OCI-LY7 (cell line): ENCODE data around the gene SERHL2. TPM values are rescaled to one million over a fixed set of nuclear protein-coding genes. Genes with fewer than 3 reads are reported as not detected.
"Not testable (repeated sequence)": the region's sequence is repeated elsewhere in the genome, so short reads cannot be mapped to it uniquely, and the experiment has no call there.

Experiments
- BruUV-seq: library from RNA; stranded (reverse); fragments of 400-500 nt; replicated peaks from 2 replicates; lab custom pipeline; 2021; lab: Mats Ljungman, UMichigan
- CTCF ChIA-PET: fragments of 300-600 bp; sonication (Branson Sonifier 250); formaldehyde crosslinking; loops from one replicate; lab custom pipeline; 2022; ENCODE audit warnings: antibody characterized with exemption; ENCODE audit not compliant: unreplicated experiment; lab: Charles Lee
- POLR2A ChIA-PET: fragments of 300-600 bp; sonication (Branson Sonifier 250); formaldehyde crosslinking; loops from one replicate; lab custom pipeline; 2022; ENCODE audit warnings: antibody characterized with exemption; lab: Charles Lee
- DNase-seq: peaks from one replicate; pipeline ENCODE4 v3.0.0-alpha.2; 2015; ENCODE audit warnings: low spot score
- H2AFZ ChIP-seq: fragments of 200-600 bp; sonication (generic), shearing (Covaris generic); 2 replicates; pipeline ENCODE4 v1.6.1; 2014; ENCODE audit warnings: mild to moderate bottlenecking, antibody characterized with exemption, low read length, moderate library complexity
- H3K27ac ChIP-seq: fragments of 200-600 bp; sonication (generic); 2 replicates; pipeline ENCODE4 v1.5.1; 2014; ENCODE audit warnings: mixed run types, low read depth, mild to moderate bottlenecking, moderate library complexity, low read length, inconsistent platforms; ENCODE audit not compliant: poor library complexity, severe bottlenecking
- H3K36me3 ChIP-seq: fragments of 200-600 bp; sonication (generic); 2 replicates; pipeline ENCODE4 v1.6.1; 2014; ENCODE audit warnings: mild to moderate bottlenecking, antibody characterized with exemption, low read length, moderate library complexity, mixed read lengths; ENCODE audit not compliant: insufficient read depth
- H3K4me1 ChIP-seq: fragments of 200-600 bp; sonication (generic); 2 replicates; pipeline ENCODE4 v1.5.1; 2014; ENCODE audit warnings: mild to moderate bottlenecking, low read length; ENCODE audit not compliant: insufficient read depth, poor library complexity, severe bottlenecking
- H3K4me2 ChIP-seq: fragments of 200-600 bp; sonication (generic); 2 replicates; pipeline ENCODE4 v1.6.1; 2014; ENCODE audit warnings: mild to moderate bottlenecking, low read length
- H3K4me3 ChIP-seq: fragments of 200-600 bp; sonication (generic); 2 replicates; pipeline ENCODE4 v1.5.1; 2014; ENCODE audit warnings: mild to moderate bottlenecking, low read depth, low read length; ENCODE audit not compliant: poor library complexity, severe bottlenecking
- H3K79me2 ChIP-seq: fragments of 200-600 bp; sonication (generic); 2 replicates; pipeline ENCODE4 v1.6.1; 2016; ENCODE audit warnings: low read depth, mild to moderate bottlenecking, low read length, moderate library complexity, mixed read lengths; ENCODE audit not compliant: insufficient read depth
- H3K9me2 ChIP-seq: fragments of 200-600 bp; sonication (generic); 2 replicates; pipeline ENCODE4 v1.6.1; 2016; ENCODE audit warnings: mild to moderate bottlenecking, low read length, mixed read lengths; ENCODE audit not compliant: insufficient read depth
- H3K9me3 ChIP-seq: fragments of 200-600 bp; sonication (generic); 2 replicates; pipeline ENCODE4 v1.6.1; 2014; ENCODE audit warnings: mild to moderate bottlenecking, mixed run types, low read length, mixed read lengths
- H4K20me1 ChIP-seq: fragments of 200-600 bp; sonication (generic); 2 replicates; pipeline ENCODE4 v1.6.1; 2014; ENCODE audit warnings: mild to moderate bottlenecking, antibody characterized with exemption, low read length, moderate library complexity, mixed read lengths; ENCODE audit not compliant: insufficient read depth
- CTCF ChIP-seq: fragments of 200-600 bp; sonication (generic); conservative IDR thresholded peaks from 2 replicates; pipeline ENCODE4 v1.5.1; 2014; ENCODE audit warnings: mild to moderate bottlenecking, antibody characterized with exemption, low read length, moderate library complexity, mixed read lengths
- EZH2phosphoT487 ChIP-seq: fragments of 200-600 bp; sonication (generic); IDR thresholded peaks from 2 replicates; pipeline ENCODE4 v1.6.1; 2018; ENCODE audit warnings: low read depth, borderline replicate concordance, mild to moderate bottlenecking, mixed run types, antibody characterized with exemption, low read length, moderate library complexity, mixed read lengths
- intact Hi-C: fragments of 100-400 bp; cut with micrococcal nuclease; formaldehyde crosslinking; loops from one replicate; pipeline ENCODE4 v1.10.0; 2022; ENCODE audit not compliant: unreplicated experiment
- total RNA-seq, 2 experiments: library from RNA; depleted of rRNA in 1 of 2; stranded (reverse); fragments of >200 nt in 1 of 2; shearing (Covaris generic) in 1 of 2; gene quantifications; 2 replicates each; pipeline ENCODE4 v1.2.3, GENCODE V29; 2014 to 2022

The SERHL2 gene
- total RNA-seq, 2 experiments from 2014 or later, result 36.4 to 98.0 TPM

- Histone ChIP-seq H3K36me3 (peaks cover 74% of the 10 kb centered on the region), H3K79me2 (peaks cover 20% of the 10 kb centered on the region)
- BruUV-seq, H3K9me3 ChIP-seq, H3K27ac ChIP-seq, H4K20me1 ChIP-seq, CTCF ChIA-PET, H3K4me1 ChIP-seq, H2AFZ ChIP-seq, intact Hi-C loops, POLR2A ChIA-PET, H3K4me2 ChIP-seq, DNase-seq, H3K4me3 ChIP-seq, H3K9me2 ChIP-seq: not testable (repeated sequence)
Measured at GRCh38 chr22:42575996-42576574, 22.3 kb downstream of the SERHL2 start.

GRCh38 chr22:42577141-42577540, 23.4 kb downstream of the SERHL2 start:
- H3K4me3 ChIP-seq, H3K4me2 ChIP-seq, BruUV-seq, intact Hi-C loops, H3K9me2 ChIP-seq, POLR2A ChIA-PET, H3K4me1 ChIP-seq, H2AFZ ChIP-seq, CTCF ChIA-PET, H3K27ac ChIP-seq, H4K20me1 ChIP-seq, DNase-seq, H3K9me3 ChIP-seq: not testable (repeated sequence)
- Histone ChIP-seq H3K36me3 (peaks cover 64% of the 10 kb centered on the region), H3K79me2 (peaks cover 26% of the 10 kb centered on the region)

- no peak overlapping the region for H3K4me2 ChIP-seq
- H2AFZ ChIP-seq, result no peak overlapping the region
- no peaks in the 10 kb centered on the region for H4K20me1 ChIP-seq
- no peak overlapping the region for H3K27ac ChIP-seq
- peaks cover 26% of the 10 kb centered on the region for H3K79me2 ChIP-seq
- H3K36me3 ChIP-seq, result peaks cover 59% of the 10 kb centered on the region
- CTCF ChIA-PET, result no interaction called here
- H3K4me3 ChIP-seq, result no peak overlapping the region
- DNase-seq, result no peak
- H3K4me1 ChIP-seq, result peaks cover 13% of the 10 kb centered on the region
- TF ChIP-seq EZH2phosphoT487, result no peak
- TF ChIP-seq CTCF, result no peak
- H3K9me2 ChIP-seq, result no peaks in the 10 kb centered on the region
- no TSS peak for BruUV-seq
- POLR2A ChIA-PET, result no interaction called here
- intact Hi-C loops, result no loop called here
- H3K9me3 ChIP-seq, result no peaks in the 10 kb centered on the region
Measured at GRCh38 chr22:42577623-42578240, 24.0 kb downstream of the SERHL2 start.

GRCh38 chr22:42580040-42580439, 26.3 kb downstream of the SERHL2 start:
- H3K9me2 ChIP-seq, CTCF ChIA-PET, H3K27ac ChIP-seq, H3K9me3 ChIP-seq, H4K20me1 ChIP-seq, BruUV-seq, DNase-seq, POLR2A ChIA-PET, H2AFZ ChIP-seq, intact Hi-C loops: not testable (repeated sequence)
- Histone ChIP-seq H3K36me3 (peaks cover 63% of the 10 kb centered on the region), H3K4me1 (peaks cover 19% of the 10 kb centered on the region), H3K79me2 (peaks cover 26% of the 10 kb centered on the region), H3K4me3 (peak overlapping the region; percentile 22), H3K4me2 (peak overlapping the region; percentile 53)

- H2AFZ ChIP-seq, result not testable (repeated sequence)
Measured at GRCh38 chr22:42581194-42581761, 27.5 kb downstream of the SERHL2 start.

More at GRCh38 chr22:42581194-42581761, 27.5 kb downstream of the SERHL2 start:
- DNase-seq, CTCF ChIA-PET, H3K9me2 ChIP-seq, POLR2A ChIA-PET, H3K9me3 ChIP-seq, H4K20me1 ChIP-seq, intact Hi-C loops: not testable (repeated sequence)
- H3K4me2 ChIP-seq, result peak overlapping the region; percentile 94
- peaks cover 70% of the 10 kb centered on the region for H3K36me3 ChIP-seq
- H3K4me1 ChIP-seq, result peaks cover 19% of the 10 kb centered on the region
- TSS peak; percentile 60 for BruUV-seq
- peaks cover 26% of the 10 kb centered on the region for H3K79me2 ChIP-seq
- peak overlapping the region; percentile 93 for H3K4me3 ChIP-seq
- peak overlapping the region; percentile 65 for H3K27ac ChIP-seq
